KOPT-K1 (cell line): Measurements from ENCODE around the gene KIAA1217.

ENCODE experiments used
- H3K27ac ChIP-seq: fragments of 200-600 bp; sonication (generic); 2 replicates; pipeline ENCODE4 v1.5.1; 2016; ENCODE audit warnings: antibody characterized with exemption, mild to moderate bottlenecking, low read depth, low read length; ENCODE audit not compliant: poor library complexity, severe bottlenecking
- H3K36me3 ChIP-seq: fragments of 200-600 bp; sonication (generic); 2 replicates; pipeline ENCODE4 v1.5.1; 2017; ENCODE audit warnings: antibody characterized with exemption, mild to moderate bottlenecking, low read length, moderate library complexity; ENCODE audit not compliant: insufficient read depth
- H3K9me3 ChIP-seq: fragments of 200-600 bp; sonication (generic); 2 replicates; pipeline ENCODE4 v1.5.1; 2017; ENCODE audit warnings: antibody characterized with exemption, low read length, mild to moderate bottlenecking; ENCODE audit not compliant: insufficient read depth, poor library complexity, severe bottlenecking

Gene KIAA1217

DNA sequence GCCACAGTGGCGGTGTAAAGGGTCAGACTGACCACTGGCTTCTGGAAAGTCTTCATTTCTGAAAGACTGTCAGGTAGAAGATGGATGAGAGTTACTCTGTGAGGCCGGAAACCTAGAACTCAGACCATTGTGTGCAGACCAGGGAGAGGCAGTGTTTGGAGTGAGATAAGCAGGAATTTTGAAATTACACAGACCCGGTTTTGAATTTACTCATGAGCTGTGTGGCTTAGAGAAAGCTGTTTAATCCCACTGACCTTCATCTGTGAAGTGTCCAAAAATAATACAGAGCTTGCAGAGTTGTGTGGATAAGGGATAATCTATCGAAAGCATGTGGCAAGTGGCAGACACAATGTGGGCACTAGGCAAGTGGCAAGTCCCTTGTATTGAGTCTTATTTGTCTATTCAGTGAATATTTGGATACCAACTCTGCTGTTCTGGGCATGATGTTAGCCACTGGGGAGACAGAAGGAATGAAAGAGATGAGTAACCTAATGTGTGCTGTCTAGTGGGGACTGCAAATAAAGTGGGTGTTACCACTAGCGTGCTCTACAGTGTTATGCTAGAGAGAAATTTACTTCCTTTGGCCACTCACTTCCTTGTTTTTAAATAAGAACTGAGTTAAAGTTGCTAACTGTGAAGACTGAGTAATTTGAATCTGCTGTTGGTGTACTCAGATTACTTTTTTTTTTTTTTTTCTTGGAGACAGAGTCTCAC lies 69.4 kb downstream of the KIAA1217 start:
- Histone ChIP-seq H3K36me3 (no peaks in the 10 kb centered on the region), H3K27ac (no peak overlapping the region), H3K9me3 (no peaks in the 10 kb centered on the region)

DNA sequence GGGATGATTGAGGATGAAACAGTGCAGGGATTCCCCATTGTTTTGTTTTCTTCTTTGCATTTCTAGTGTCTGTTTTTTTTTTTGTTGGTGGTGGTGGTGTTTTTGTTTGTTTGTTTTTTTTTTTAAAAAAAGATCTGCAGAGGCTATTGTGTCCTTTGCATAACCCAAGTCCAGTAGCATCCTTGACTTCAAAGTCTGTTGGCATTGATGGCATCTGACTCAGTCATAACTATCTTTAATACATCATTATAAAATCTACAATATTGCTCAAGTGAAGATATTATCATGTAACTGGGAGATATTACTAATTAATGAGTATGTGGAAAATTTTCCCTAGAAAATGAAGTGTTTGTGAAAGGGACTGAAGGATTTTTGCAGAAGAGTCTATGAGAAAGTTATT lies 70.2 kb downstream of the KIAA1217 start:
- Histone ChIP-seq H3K9me3 (no peaks in the 10 kb centered on the region), H3K27ac (no peak overlapping the region), H3K36me3 (no peaks in the 10 kb centered on the region)

DNA sequence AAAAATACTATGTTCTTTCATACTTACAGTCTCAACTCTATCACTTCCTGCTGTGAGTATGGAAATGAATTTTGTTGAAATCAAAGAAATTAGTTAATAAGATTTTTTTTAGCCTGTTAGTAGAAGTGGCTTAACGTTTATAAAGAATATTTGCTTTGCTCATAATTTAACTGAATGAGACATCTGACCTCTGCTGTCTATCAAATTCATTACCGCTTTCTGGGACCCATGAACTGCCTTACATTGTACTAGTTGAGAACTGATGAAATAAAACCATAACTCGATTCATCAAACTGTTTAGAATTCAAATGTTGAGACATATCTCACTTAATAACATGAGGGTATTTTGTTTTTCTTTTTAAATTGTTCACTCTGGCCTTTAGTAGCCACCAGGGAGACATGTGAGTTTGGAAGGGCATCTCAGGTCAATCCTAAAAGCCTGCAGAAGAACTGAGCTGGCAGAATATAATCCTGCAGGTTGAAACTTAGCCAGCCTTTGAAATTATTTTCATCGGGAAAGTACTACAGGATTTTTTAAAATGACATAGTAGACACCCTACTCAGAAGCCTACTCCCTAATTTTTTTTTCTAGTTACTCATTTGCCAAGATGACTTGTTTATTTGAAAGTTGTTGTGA lies 78.7 kb downstream of the KIAA1217 start:
- Histone ChIP-seq H3K36me3 (no peaks in the 10 kb centered on the region), H3K27ac (no peak overlapping the region)

DNA sequence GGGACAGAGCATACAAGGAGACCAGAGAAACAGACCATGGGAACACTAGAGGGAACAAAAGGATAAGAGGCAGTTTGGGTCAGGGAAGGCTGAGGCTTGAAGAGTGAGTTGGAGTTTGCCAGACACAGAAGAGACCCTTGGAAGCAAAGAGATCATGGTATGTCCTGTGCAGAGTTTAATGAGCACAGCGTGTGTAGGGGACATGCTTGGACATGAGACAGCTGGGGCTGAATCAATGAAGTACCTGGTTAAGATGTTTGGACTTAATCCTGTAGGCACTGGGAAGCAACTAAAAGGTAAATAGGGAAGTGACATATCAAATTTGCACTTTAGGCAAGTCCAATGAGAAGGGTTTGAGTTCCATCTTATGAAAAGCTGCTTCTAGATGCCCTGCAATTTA lies 79.6 kb downstream of the KIAA1217 start:
- no peaks in the 10 kb centered on the region for H3K36me3 ChIP-seq
- H3K27ac ChIP-seq = no peak overlapping the region

More for the DNA sequence above, 78.7 kb downstream of the KIAA1217 start:
- no peaks in the 10 kb centered on the region for H3K9me3 ChIP-seq

DNA sequence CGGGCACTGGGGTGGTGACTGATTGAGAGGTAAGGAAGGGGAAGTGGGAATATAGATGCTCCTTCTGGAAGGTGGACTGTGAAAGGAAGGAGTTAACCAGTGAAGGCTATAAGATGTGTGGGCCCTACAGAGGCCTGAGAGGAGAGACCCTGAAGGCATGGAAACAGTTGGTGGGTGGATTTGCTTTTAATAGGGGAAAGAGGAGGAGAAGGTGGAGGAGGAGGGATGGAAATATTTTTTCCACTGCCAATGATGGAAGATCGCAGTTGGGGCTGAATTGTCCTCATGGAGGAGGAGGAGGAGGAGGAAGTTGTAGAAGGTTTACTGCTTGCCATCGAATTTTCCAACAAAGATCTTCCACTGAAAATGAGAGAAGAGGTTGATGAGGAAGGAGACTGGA lies 80.3 kb downstream of the KIAA1217 start:
- Histone ChIP-seq H3K9me3 (no peaks in the 10 kb centered on the region), H3K36me3 (no peaks in the 10 kb centered on the region), H3K27ac (no peak overlapping the region)

More for the DNA sequence above, 79.6 kb downstream of the KIAA1217 start:
- no peaks in the 10 kb centered on the region for H3K9me3 ChIP-seq

DNA sequence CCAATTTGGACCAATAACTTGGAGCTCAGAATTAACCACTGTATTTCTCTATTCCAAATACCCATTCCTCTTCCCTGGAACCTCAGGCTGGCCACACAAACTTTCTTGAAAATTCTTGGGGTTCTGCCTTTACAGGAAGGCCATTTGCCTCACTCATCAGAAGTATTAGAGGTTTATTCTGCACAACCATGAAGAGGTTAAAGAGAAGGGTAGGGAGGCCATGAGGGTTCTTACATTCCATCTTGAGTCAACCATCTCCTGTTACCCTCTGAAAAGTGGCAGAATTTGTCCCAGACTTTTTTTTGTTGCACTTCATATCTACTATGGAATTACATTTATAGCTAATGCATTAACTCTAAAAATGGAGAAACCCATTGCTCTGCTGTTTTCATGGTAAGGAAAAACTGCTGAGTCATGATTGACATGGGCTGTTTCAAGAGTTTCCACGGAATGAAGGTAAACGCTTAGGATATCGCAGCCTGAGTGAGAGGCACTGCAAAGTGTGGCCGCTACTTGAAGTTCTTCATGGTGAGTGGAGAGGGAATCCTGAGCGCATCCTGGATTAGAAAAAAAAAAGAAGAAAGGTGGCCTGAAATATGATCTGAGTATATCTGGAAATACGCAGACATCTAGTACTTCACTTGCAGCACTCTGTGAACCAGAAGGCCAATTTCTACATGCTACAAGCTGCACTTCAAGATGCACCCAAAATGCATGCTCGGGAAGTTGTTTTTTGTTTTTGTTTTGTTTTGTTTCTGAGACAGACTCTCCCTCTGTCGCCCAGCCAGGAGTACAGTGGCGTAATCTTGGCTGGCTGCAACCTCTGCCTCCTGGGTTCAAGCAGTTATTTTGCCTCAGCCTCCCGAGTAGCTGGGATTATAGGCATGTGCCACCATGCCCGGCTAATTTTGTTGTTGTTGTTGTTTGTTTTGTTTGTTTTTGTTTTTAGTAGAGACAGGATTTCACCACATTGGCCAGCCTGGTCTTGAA lies 83.7 kb downstream of the KIAA1217 start:
- H3K9me3 ChIP-seq = no peaks in the 10 kb centered on the region
- no peak overlapping the region for H3K27ac ChIP-seq
- H3K36me3 ChIP-seq = no peaks in the 10 kb centered on the region

DNA sequence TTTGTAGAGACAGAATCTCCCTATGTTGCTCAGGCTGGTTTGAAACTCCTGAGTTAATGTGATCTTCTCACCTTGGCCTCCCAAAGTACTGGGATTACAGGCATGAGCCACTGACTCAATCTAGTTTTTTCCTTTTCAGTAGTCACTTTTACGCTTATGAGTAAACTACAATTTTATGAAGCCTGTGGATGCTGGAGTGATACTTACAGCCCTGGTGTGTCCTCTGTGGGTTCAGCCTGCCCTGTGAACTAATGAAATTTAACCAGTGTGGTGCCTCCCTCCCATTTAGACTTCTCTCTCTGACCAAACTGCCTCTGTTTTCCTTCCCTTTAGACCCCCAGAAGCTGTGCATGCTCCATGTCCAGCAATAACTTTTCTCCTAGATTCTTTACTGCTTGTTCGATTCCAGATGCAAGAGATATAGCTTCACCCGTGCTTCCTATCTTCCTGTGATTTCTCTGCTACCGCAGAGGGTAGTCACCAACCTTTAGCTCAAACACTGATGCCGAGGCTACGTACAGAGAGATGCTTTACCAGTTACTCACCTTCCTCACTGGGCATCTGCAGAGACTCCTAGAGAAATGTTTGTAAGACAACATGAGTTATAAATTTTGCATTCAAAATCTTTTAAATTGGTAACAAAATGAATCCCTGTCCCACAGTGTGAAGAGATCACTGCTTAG lies 90.8 kb downstream of the KIAA1217 start:
- no peaks in the 10 kb centered on the region for H3K9me3 ChIP-seq
- H3K36me3 ChIP-seq = no peaks in the 10 kb centered on the region
- H3K27ac ChIP-seq = no peak overlapping the region

DNA sequence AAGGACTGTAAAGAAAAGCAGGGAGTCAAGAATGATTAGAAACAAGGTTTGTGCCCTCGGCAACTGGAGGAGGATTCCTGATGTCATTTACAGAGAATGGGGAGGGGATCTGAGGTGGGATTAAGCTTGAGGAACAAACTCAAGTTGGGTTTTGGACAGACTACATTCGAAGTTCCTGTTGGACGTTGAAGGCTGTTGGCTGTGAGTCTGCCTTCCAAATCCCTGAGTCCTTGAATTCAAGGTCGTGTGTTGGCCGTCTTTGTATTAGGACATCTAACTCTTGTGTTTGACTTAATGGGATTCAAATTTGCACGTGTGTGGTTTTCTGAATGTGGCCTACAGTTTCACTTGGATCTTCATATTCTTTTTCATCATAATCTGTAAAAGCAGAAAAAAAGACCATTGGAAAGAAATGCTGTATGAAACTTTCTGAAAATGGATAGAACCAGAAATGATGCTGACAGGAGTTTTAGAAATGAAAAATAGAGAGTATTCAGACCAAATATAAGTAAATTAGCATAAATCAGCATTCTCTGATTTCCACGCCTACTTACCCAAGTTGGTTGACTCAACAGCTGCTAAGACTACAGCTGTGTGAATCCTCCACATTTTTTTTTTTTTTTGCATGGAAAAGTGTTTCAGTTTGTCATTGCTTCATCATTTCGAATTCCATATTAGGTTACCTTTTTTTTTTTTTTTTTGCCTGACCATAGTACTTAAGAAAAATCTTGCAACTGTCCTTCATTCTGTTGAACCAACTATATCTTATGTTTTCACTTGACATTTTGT lies 94.8 kb downstream of the KIAA1217 start:
- Histone ChIP-seq H3K9me3 (no peaks in the 10 kb centered on the region), H3K36me3 (no peaks in the 10 kb centered on the region), H3K27ac (no peak overlapping the region)

DNA sequence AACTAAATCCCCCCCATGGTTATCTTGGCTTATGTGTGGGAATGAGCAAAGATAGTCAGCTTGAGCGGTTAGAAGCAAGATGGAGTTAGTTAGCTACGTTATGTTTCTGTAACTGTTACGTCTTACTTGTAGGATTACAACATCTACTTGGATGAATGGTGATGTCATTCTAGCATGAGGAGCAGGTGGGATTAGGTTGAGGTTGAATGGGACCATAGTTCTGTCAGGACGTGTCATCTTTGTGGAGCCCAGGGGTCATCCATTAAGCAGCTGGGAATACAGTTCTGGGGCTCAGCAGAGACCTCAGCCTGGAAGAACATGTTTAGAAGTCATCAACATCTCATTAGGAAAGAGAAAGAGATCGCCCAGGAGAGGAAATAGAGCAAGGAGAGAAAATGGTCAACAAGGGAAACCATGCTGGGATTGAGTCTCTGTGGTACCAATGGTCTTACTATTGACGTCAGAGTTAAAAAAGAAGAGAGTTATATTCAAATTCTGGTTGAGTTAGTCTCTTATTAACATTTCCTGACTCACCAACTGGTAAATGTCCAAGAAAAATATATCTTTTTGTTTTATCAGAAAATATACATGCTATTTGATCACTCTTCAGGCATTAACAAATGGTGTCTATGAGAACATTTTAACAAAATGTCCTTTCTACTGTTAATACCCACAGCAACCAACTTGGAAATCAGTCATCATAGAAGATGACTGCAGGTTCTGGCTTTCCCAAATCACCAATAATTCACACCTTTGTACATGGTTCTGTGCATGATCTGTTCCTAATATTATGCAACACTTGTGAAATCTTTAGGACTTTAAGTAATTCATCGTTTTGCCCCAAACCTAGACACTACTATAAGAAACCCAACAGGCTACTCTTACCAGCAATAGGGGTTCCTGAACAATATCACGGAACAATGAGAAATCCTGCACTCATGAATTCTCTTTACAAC lies 96.9 kb downstream of the KIAA1217 start:
- Histone ChIP-seq H3K36me3 (no peaks in the 10 kb centered on the region), H3K9me3 (no peaks in the 10 kb centered on the region), H3K27ac (no peak overlapping the region)

DNA sequence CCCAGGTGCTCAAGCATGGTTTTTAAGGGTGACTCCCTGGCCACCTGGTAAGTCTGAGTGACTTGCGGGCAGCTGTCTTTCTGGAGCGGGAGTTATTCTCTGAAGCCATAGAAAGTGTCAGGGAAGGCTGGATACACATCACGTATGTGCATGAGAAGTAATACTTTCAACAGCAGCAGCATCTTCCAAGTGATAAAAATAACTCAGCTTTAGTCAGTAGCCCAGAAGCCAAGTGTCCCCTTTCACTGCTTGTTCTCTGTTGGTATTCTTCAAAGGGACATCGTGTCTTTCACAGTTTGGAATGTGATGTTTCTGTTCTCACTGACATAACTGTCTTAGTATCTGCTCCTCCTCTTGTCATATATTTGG lies 97.6 kb downstream of the KIAA1217 start:
- Histone ChIP-seq H3K9me3 (no peaks in the 10 kb centered on the region), H3K27ac (no peak overlapping the region), H3K36me3 (no peaks in the 10 kb centered on the region)

DNA sequence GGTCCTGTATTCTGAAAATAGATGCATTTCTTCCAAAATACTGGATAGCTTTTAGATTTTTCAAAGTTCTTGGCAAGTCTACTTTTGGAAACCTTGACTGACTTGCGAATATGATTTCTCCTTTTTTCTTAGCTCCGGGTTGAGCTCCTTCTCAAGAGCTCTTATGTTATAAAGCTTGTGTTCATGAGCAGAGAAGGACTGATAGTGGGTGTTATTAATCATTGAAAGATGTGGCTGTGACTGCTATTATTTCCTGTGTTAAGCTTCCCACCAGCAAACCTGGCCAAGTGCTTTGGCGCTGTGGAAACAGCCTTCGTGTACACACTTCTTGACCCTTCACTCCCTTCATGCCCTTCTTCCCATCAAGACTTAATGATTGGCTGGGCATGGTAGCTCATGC lies 98.2 kb downstream of the KIAA1217 start:
- H3K27ac ChIP-seq = no peak overlapping the region
- no peaks in the 10 kb centered on the region for H3K9me3 ChIP-seq
- H3K36me3 ChIP-seq = no peaks in the 10 kb centered on the region

DNA sequence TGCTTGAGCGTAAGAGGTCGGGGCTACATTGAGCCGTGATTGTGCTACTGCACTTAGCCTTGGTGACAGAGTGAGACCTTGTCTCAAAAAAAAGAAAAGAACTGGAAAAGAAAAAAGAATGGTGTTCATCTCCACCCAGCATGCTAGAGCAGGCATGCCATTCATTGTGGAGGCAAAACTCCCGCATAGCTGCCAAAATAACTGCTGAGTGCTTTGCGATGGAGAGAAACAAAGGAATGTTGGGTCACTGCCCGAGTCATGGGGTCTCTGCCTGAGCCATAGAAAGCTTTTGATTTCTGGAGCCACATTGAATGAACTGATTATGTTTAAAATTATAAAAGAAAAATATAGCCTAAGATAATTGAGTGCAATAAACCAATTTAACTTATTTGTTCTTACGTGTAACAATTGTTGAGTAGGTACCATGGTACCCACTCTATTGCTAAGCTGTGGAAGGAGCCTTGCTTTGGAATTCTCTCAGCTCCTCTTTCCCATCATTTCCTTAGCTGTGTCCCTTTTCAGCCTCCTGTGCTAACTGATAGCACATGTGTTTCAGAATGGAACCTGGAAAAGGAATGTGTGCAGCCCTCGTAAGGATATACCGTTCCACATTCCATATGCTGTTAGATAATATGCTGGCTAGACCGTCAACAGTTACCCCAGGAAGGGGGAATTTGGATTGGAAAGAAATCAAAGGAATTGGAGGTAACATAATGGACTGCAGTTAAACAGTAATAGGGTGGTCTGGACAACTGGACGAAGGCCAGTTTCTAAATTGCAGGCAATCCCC lies 99.0 kb downstream of the KIAA1217 start:
- Histone ChIP-seq H3K36me3 (no peaks in the 10 kb centered on the region), H3K9me3 (no peaks in the 10 kb centered on the region), H3K27ac (no peak overlapping the region)

DNA sequence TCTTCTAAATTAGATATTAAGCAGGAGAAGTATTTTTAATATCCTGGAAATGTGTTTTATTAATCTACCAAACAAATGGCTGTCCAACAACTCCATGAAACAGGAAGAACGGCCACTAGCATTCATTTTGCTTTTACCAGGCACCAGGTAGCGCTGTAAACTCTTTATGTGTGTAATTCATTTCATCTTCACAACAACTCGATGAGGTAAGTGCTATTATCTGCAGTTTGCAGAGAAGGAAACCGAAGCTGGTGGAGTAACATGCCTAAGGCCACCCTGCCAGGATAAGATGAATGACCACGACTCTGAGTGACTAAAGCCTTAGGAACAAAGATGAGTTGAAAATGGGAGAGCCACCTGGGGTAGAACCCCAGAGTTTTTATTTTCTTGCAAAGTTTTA lies 101.2 kb downstream of the KIAA1217 start:
- no peaks in the 10 kb centered on the region for H3K36me3 ChIP-seq
- no peak overlapping the region for H3K27ac ChIP-seq
- H3K9me3 ChIP-seq = no peaks in the 10 kb centered on the region
